Natural killer cell treated with Interleukin-12 subunit alpha and Interleukin-12 subunit beta and Interleukin-15 and Interleukin-18, amount 100 ng/mL, for 72 hours (primary cell): ENCODE data around the gene VSIG2. TPM values are rescaled to one million over a fixed set of nuclear protein-coding genes. Genes with fewer than 3 reads are reported as not detected.
A peak's percentile ranks its signal among the peaks of the same experiment; 100 is the strongest.

ENCODE experiments used
- ATAC-seq, 2 donors: fragments of 150-1000 bp; cut with Tn5 transposase in 1 of 2; sonication (Bioruptor Pico), chemical (Tn5 transposase) in 1 of 2; 2 replicates each; pipeline ENCODE4 v1.10.0; 2021
- DNase-seq: peaks from one replicate; pipeline ENCODE4 v3.0.0; 2022; ENCODE audit warnings: low spot score
- H3K27ac Mint-ChIP-seq, 2 donors: 1 replicate in 1 of 2; 2 replicates in 1 of 2; pipeline ENCODE4 v1.8.0; 2022; ENCODE audit warnings: mixed read lengths in 2 of 2, mild to moderate bottlenecking in 1 of 2, moderate library complexity in 1 of 2
- H3K27me3 Mint-ChIP-seq, 2 donors: 1 replicate in 1 of 2; 2 replicates in 1 of 2; pipeline ENCODE4 v1.8.0; 2022; ENCODE audit warnings: mixed read lengths in 2 of 2
- H3K36me3 Mint-ChIP-seq: one replicate; pipeline ENCODE4 v1.8.0; 2022; ENCODE audit warnings: mixed read lengths
- H3K4me1 Mint-ChIP-seq, 2 donors: 1 replicate in 1 of 2; 2 replicates in 1 of 2; pipeline ENCODE4 v1.8.0; 2022; ENCODE audit warnings: low read depth in 2 of 2, mixed read lengths in 2 of 2, mild to moderate bottlenecking in 1 of 2
- H3K4me3 Mint-ChIP-seq: one replicate; pipeline ENCODE4 v1.8.0; 2022; ENCODE audit warnings: mixed read lengths
- H3K9me3 Mint-ChIP-seq: 2 replicates; pipeline ENCODE4 v1.8.0; 2022; ENCODE audit warnings: mixed read lengths
- total RNA-seq, 2 donors: library from RNA; stranded (reverse); gene quantifications; one replicate each; pipeline ENCODE4 v1.2.3, GENCODE V29; 2022

VSIG2 gene
- total RNA-seq, 2 donors from 2014 or later, result not detected

DNA sequence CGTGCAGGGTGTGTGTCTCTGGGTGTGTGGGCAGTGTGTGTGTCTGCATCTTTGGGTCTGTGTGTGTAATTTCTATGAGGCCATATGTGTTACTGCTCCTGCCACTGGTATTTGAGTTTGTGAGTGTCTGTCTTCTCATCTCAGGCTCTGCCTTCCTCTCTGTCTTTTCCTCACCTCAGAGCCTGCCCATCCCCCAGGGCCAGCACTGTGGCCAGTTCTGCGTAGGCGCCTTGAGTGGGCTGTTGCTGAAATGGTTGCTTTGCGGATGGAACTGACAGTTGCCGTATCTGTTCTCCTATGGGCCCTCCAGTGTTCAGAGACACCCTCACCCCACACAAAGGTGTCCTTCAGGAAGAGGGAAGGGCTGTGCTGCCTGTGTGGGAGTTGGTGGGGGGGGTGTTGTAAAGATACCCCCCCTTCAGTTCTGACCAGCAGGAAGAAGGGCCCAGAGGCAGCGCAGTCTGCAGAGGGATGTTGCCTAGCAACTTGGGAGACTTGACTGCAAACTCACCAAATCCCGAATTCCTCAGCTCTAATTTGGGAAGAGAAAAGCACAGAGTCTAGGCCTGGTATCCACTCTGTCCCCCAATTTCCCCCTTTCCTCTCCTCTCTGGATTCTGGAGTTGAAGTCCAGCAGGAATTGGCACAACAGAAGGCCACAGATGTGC, 14.3 kb downstream of the VSIG2 start:
- Mint-ChIP-seq H3K4me1 (peaks cover 6 to 16% of the 10 kb centered on the region in 2 donors), H3K9me3 (no peaks in the 10 kb centered on the region), H3K27ac (no peak overlapping the region), H3K4me3 (no peak overlapping the region), H3K27me3 (peaks cover 36 to 44% of the 10 kb centered on the region in 2 donors), H3K36me3 (no peaks in the 10 kb centered on the region)
- DNase-seq (no peak), ATAC-seq (no peak)

GRCh38 chr11:124736736-124737135, 15.3 kb downstream of the VSIG2 start:
- peaks cover 6 to 16% of the 10 kb centered on the region in 2 donors for H3K4me1 Mint-ChIP-seq
- H3K9me3 Mint-ChIP-seq, result no peaks in the 10 kb centered on the region
- DNase-seq, result no peak
- no peak for ATAC-seq
- H3K36me3 Mint-ChIP-seq, result no peaks in the 10 kb centered on the region
- H3K27ac Mint-ChIP-seq, result no peak overlapping the region
- H3K27me3 Mint-ChIP-seq, result peaks cover 31 to 34% of the 10 kb centered on the region in 2 donors
- H3K4me3 Mint-ChIP-seq, result no peak overlapping the region

- H3K27me3 Mint-ChIP-seq, result peaks cover 12 to 16% of the 10 kb centered on the region in 2 donors
- no peaks in the 10 kb centered on the region for H3K4me1 Mint-ChIP-seq
- H3K27ac Mint-ChIP-seq, result no peak overlapping the region
- no peak overlapping the region for H3K4me3 Mint-ChIP-seq
- no peaks in the 10 kb centered on the region for H3K36me3 Mint-ChIP-seq
- ATAC-seq (no peak), DNase-seq (no peak)
- no peaks in the 10 kb centered on the region for H3K9me3 Mint-ChIP-seq
Measured at GRCh38 chr11:124732230-124732629, 19.8 kb downstream of the VSIG2 start.

- H3K27ac Mint-ChIP-seq, result no peak overlapping the region
- H3K36me3 Mint-ChIP-seq, result no peaks in the 10 kb centered on the region
- peaks cover 16 to 24% of the 10 kb centered on the region in 2 donors for H3K27me3 Mint-ChIP-seq
- no peak overlapping the region for H3K4me3 Mint-ChIP-seq
- ATAC-seq, result no peak
- no peaks in the 10 kb centered on the region for H3K9me3 Mint-ChIP-seq
- H3K4me1 Mint-ChIP-seq, result peaks cover 0 to 5% of the 10 kb centered on the region in 2 donors
- no peak for DNase-seq
Measured at GRCh38 chr11:124729571-124729970, 22.5 kb downstream of the VSIG2 start.

GRCh38 chr11:124728134-124728533, 23.9 kb downstream of the VSIG2 start:
- peaks cover 0 to 5% of the 10 kb centered on the region in 2 donors for H3K4me1 Mint-ChIP-seq
- ATAC-seq, result no peak

GRCh38 chr11:124727474-124727873, 24.6 kb downstream of the VSIG2 start:
- DNase-seq (no peak), ATAC-seq (no peak)
- H3K4me3 Mint-ChIP-seq, result no peak overlapping the region
- H3K27me3 Mint-ChIP-seq, result peaks cover 34 to 35% of the 10 kb centered on the region in 2 donors
- H3K27ac Mint-ChIP-seq, result no peak overlapping the region
- no peaks in the 10 kb centered on the region for H3K36me3 Mint-ChIP-seq
- H3K9me3 Mint-ChIP-seq, result no peaks in the 10 kb centered on the region
- peaks cover 0 to 5% of the 10 kb centered on the region in 2 donors for H3K4me1 Mint-ChIP-seq

More at GRCh38 chr11:124728134-124728533, 23.9 kb downstream of the VSIG2 start:
- Mint-ChIP-seq H3K36me3 (no peaks in the 10 kb centered on the region), H3K4me3 (no peak overlapping the region), H3K9me3 (no peaks in the 10 kb centered on the region), H3K27me3 (peaks cover 28 to 29% of the 10 kb centered on the region in 2 donors), H3K27ac (no peak overlapping the region)
- no peak for DNase-seq

DNA sequence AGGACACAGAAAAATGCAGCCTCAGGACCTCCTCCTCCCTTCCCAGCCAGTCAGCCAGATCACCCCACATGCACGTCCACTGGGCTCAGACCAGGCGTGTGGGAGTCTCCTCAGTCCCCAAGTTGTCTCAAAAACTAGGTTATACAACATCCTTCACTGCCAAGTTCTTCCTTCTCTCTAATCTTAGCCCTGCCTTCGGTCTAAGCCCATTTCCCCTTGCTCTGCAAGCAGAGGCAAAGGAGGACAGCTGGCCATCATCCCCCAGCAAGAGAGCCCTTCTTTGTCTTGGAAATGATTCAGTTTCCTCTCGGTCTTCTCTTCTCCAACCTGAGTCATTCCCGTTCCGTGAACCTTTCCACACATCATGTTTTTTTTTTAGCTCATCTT, 26.3 kb downstream of the VSIG2 start:
- Mint-ChIP-seq H3K36me3 (no peaks in the 10 kb centered on the region), H3K27ac (no peak overlapping the region), H3K4me1 (peaks cover 0 to 5% of the 10 kb centered on the region in 2 donors), H3K4me3 (no peak overlapping the region), H3K27me3 (peaks cover 46 to 53% of the 10 kb centered on the region in 2 donors), H3K9me3 (no peaks in the 10 kb centered on the region)
- ATAC-seq (no peak), DNase-seq (no peak)

DNA sequence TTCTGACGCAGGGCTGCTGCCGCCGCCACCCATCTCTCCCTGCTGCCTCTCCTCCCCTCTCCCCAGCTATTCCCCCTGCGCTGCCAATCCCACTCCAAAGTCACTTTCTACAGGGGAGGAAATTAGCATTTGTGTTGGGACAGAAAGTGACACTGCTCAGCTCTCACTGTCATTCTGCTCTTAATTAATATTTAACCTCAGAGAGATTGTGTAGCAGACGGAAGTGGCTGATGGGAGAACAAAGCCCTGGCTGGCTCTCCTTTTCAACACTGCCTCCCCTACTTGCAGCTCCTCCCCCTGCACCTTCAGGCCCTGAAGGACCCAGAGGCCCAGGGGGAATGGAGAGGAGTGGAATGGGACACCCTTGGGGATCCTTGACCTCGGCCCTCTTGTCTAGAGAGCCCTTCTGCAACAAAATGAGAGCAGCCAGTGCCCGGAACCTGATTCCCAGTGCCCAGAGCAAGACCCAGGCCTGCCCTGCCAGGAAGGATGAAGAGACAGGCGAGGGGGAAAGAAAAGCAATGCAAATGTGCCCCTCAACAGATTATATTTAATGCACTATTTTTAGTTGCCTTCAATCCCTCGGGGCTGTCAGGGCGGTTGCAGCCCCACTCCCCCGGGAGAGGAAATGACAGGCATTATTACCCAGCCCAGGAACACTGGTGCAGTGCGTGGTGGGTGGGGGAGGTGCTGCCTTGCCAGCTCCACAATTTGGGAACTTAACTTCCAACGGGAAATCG, 26.9 kb downstream of the VSIG2 start:
- ATAC-seq (no peak), DNase-seq (no peak)
- H3K27ac Mint-ChIP-seq, result no peak overlapping the region
- H3K4me3 Mint-ChIP-seq, result no peak overlapping the region
- H3K4me1 Mint-ChIP-seq, result peaks cover 0 to 5% of the 10 kb centered on the region in 2 donors
- H3K36me3 Mint-ChIP-seq, result no peaks in the 10 kb centered on the region
- no peaks in the 10 kb centered on the region for H3K9me3 Mint-ChIP-seq
- peaks cover 48 to 55% of the 10 kb centered on the region in 2 donors for H3K27me3 Mint-ChIP-seq

DNA sequence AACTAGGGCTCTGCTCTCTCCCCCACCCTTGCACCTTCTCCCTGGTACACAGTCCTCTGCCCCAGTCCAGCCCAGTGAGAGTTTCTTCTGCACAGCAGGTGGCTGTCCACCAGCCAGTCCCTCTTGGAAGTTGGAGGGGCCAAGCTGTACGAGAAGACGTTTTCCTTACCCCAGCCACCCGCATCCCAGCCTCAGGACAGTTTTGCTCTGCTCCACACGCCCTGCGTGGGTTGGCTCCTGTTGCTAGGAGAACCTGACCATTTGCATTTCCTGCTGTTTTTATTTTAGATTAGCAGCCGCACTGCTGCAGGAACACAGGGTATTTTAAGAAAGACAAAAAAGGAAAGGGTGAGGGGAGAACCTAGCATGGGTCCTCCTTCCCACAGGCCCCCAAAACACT, 29.9 kb downstream of the VSIG2 start:
- no peaks in the 10 kb centered on the region for H3K36me3 Mint-ChIP-seq
- peaks cover 11 to 13% of the 10 kb centered on the region in 2 donors for H3K4me1 Mint-ChIP-seq
- peaks cover 62 to 77% of the 10 kb centered on the region in 2 donors for H3K27me3 Mint-ChIP-seq
- no peak overlapping the region for H3K4me3 Mint-ChIP-seq
- ATAC-seq (no peak), DNase-seq (no peak)
- no peak overlapping the region for H3K27ac Mint-ChIP-seq
- no peaks in the 10 kb centered on the region for H3K9me3 Mint-ChIP-seq

DNA sequence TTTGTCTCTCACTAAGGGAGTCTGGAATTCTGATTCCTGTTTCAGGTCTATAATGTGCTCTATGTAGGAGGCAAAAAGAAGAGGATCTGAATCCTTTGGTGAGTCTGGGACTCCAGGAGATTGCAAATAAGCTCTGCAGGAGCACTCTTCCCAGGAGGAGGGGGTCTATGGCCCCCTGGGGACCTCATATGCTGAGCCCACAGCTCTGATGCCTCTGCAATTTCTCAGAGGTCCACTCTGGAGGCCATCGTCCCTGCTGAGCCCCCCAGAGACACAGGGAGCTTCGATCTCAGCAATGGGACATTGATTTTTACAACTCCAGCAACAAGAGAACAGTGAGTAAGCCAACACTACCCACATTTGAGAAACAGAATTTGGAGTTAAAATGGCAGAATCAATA, 32.5 kb downstream of the VSIG2 start:
- H3K27me3 Mint-ChIP-seq, result peaks cover 62 to 74% of the 10 kb centered on the region in 2 donors
- no peak for ATAC-seq

DNA sequence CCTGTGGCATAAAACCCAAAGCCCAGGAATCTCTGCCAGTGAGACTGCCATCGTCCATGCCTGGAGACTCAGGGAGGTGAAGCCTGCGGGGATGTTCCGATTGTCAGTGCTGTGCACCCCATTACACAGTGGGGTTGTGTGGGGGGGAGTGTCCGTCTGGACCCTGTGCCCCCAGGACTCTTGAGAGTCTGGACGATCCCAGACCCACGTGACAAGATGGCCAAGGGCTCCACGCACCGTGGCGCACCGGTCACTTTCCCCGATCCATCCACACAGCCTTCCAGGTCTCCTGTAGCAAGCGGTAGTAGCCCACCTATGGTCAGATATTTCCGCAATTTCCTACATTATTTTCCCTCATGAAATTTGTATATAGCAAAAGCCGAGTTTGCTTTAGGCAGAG, 33.3 kb downstream of the VSIG2 start:
- Mint-ChIP-seq H3K9me3 (no peaks in the 10 kb centered on the region), H3K27ac (no peak overlapping the region), H3K4me3 (no peak overlapping the region), H3K4me1 (peaks cover 8 to 11% of the 10 kb centered on the region in 2 donors), H3K36me3 (no peaks in the 10 kb centered on the region), H3K27me3 (peaks cover 67 to 74% of the 10 kb centered on the region in 2 donors)
- no peak for ATAC-seq
- DNase-seq, result no peak

More for the DNA sequence above, 32.5 kb downstream of the VSIG2 start:
- no peaks in the 10 kb centered on the region for H3K9me3 Mint-ChIP-seq
- no peak overlapping the region for H3K4me3 Mint-ChIP-seq
- no peak for DNase-seq
- no peak overlapping the region for H3K27ac Mint-ChIP-seq
- H3K36me3 Mint-ChIP-seq, result no peaks in the 10 kb centered on the region
- peaks cover 8 to 11% of the 10 kb centered on the region in 2 donors for H3K4me1 Mint-ChIP-seq

DNA sequence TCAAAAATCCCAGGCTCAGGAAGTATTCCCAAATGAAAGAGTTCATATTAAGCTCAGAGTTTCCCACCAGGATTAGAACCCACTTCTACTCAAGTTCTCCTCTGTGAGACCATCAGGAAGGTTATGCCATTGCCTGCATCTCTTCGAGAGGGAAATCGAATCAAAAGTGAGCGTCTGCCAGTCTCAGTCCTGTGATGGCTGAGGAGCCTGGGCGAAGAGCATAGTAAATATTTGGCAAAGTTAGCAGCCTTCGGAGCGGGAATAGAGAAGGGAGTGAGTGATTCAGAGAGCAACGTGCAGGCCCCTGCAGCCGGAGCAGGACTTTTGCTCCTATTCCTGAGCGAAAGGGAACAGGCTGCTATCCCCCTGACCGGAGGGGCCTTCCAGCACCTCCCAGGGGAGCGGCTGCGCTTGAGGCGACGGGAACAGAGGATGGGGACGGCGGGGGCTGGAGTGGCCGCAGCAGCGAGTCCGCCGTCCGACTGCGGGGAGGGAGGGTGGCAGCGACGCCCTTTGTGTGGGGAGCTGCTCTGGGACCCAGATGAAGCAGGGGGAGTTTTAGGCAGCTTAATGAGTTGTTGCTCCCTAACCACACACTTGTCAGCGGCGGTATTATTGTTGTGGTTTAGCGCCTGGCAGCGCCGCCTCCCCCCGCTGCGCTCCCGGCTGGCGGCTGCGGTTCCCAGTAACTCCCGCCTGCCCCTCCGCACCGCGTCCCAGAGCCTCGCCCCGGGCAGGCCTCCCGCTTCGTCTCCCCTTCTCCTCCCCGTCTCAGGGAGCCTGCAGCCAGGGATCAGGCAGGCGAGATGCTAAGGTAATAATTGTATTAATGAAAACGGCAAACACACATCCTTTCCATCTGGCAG, 34.0 kb downstream of the VSIG2 start:
- Mint-ChIP-seq H3K27me3 (peaks cover 65 to 70% of the 10 kb centered on the region in 2 donors), H3K4me3 (peak overlapping the region; percentile 82)

DNA sequence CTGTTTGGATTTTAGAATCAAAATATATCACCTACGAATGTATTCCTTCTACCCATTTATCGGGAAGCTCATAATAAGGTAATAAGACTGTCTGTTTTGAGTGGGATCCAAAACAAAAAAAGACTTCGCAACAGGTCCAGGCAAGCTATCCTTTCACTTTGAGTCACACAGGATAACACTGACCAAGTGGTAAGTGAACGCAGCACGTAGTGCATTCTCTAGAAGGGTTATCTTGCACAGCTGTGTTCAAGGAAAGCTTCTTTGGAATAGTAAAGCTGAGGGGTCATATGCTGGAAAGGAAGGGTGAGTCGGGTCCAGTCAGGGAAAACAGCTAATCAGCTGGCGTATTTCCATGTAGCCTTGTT, 34.7 kb downstream of the VSIG2 start:
- H3K27ac Mint-ChIP-seq, result peak overlapping the region in 1 of 2 donors; percentile 34
- H3K9me3 Mint-ChIP-seq, result no peaks in the 10 kb centered on the region
- no peaks in the 10 kb centered on the region for H3K36me3 Mint-ChIP-seq
- H3K4me3 Mint-ChIP-seq, result peak overlapping the region; percentile 82
- DNase-seq, result no peak
- peaks cover 8 to 11% of the 10 kb centered on the region in 2 donors for H3K4me1 Mint-ChIP-seq
- peaks cover 62 to 64% of the 10 kb centered on the region in 2 donors for H3K27me3 Mint-ChIP-seq
- no peak for ATAC-seq

More for the DNA sequence above, 34.0 kb downstream of the VSIG2 start:
- no peak for DNase-seq
- Mint-ChIP-seq H3K27ac (peak overlapping the region in 1 of 2 donors; percentile 34), H3K36me3 (no peaks in the 10 kb centered on the region), H3K4me1 (peaks cover 8 to 11% of the 10 kb centered on the region in 2 donors), H3K9me3 (no peaks in the 10 kb centered on the region)
- ATAC-seq, result peak; percentile 64 to 74
